ENCODE results near the gene CCDC57. TPM values are rescaled to one million over a fixed set of nuclear protein-coding genes. Genes with fewer than 3 reads are reported as not detected.

Gene CCDC57
- total RNA-seq, 1 experiment from 2014 or later = 69.9 TPM

DNA sequence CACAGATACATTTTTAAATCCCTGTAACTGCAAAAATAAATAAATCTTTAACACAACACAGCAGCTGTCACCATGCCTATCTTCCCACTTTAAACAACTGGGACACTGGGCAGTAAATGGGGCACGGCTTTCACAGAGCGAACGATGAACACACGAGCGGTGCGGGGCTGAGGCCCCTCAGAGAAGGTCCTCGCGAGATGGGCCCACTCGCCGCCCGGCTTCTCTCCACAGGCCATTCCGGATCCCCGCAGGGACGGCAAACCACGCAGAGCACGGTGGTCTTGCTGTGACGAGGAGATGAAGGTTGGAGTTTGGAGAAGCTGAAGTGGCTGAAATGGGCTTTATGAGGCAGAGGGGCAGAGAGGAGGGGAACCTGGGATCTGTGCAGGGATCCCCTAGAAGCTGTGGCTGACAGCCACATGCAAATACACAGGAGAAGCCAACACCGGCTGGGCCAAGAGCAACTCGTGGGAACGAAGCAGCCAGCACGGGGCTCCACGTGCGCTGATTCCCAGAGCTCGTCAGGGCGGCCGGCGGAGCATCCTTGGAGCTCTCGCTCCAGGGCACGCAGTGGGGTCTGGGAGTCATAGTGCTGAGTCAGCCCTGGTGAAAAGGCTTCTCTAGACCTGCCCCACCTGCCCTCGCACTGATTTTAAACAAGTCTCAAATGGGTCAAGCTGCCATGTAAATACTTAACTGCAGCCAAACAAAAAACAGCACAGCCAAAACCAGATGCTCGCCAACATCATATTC is 31.7 kb downstream of the CCDC57 start:
- BruUV-seq (replicated peaks) = no TSS peak
- H3K27me3 Mint-ChIP-seq (ENCODE audit: unreplicated experiment) = no peaks in the 10 kb centered on the region
- H3K4me1 Mint-ChIP-seq (ENCODE audit: low read depth, unreplicated experiment) = no peaks in the 10 kb centered on the region
- no peak overlapping the region for H3K4me3 Mint-ChIP-seq (ENCODE audit: low read depth, unreplicated experiment)
- intact Hi-C loops (cut with micrococcal nuclease; ENCODE audit: unreplicated experiment) = no loop called here
- H3K27ac Mint-ChIP-seq (ENCODE audit: unreplicated experiment) = no peak overlapping the region
- H3K36me3 Mint-ChIP-seq (ENCODE audit: insufficient read depth, unreplicated experiment) = peaks cover 27% of the 10 kb centered on the region
- no peaks in the 10 kb centered on the region for H3K9me3 Mint-ChIP-seq (ENCODE audit: low read depth, unreplicated experiment)
- CTCF ChIA-PET = interaction anchor here (0.5 kb wide), 1 partner anchor 206 kb away, joined by 6 read pairs; no protein-coding TSS in a partner anchor
- DNase-seq = no peak
- TF ChIP-seq CTCF (IDR thresholded peaks at IDR 0.05; ENCODE audit: unreplicated experiment) = no peak

- H3K27ac Mint-ChIP-seq (ENCODE audit: unreplicated experiment) = no peak overlapping the region
Observed at GRCh38 chr17:82179946-82180475, 32.6 kb downstream of the CCDC57 start.

GRCh38 chr17:82179412-82179811 is 33.2 kb downstream of the CCDC57 start:
- Mint-ChIP-seq H3K4me1 (ENCODE audit: low read depth, unreplicated experiment) (no peaks in the 10 kb centered on the region), H3K27me3 (ENCODE audit: unreplicated experiment) (no peaks in the 10 kb centered on the region), H3K27ac (ENCODE audit: unreplicated experiment) (no peak overlapping the region), H3K9me3 (ENCODE audit: low read depth, unreplicated experiment) (no peaks in the 10 kb centered on the region), H3K4me3 (ENCODE audit: low read depth, unreplicated experiment) (no peak overlapping the region), H3K36me3 (ENCODE audit: insufficient read depth, unreplicated experiment) (peaks cover 24% of the 10 kb centered on the region)
- TF ChIP-seq CTCF (IDR thresholded peaks at IDR 0.05; ENCODE audit: unreplicated experiment) = no peak
- CTCF ChIA-PET = interaction anchor here (0.7 kb wide), 1 partner anchor 143 kb away, joined by 5 read pairs; no protein-coding TSS in a partner anchor
- intact Hi-C loops (cut with micrococcal nuclease; ENCODE audit: unreplicated experiment) = no loop called here
- BruUV-seq (replicated peaks) = no TSS peak
- DNase-seq = no peak

More at GRCh38 chr17:82179946-82180475, 32.6 kb downstream of the CCDC57 start:
- Mint-ChIP-seq H3K9me3 (ENCODE audit: low read depth, unreplicated experiment) (no peaks in the 10 kb centered on the region), H3K4me1 (ENCODE audit: low read depth, unreplicated experiment) (no peaks in the 10 kb centered on the region), H3K36me3 (ENCODE audit: insufficient read depth, unreplicated experiment) (peaks cover 23% of the 10 kb centered on the region), H3K4me3 (ENCODE audit: low read depth, unreplicated experiment) (no peak overlapping the region), H3K27me3 (ENCODE audit: unreplicated experiment) (no peaks in the 10 kb centered on the region)
- CTCF ChIA-PET = no interaction called here
- no peak for DNase-seq
- no TSS peak for BruUV-seq (replicated peaks)
- intact Hi-C loops (cut with micrococcal nuclease; ENCODE audit: unreplicated experiment) = no loop called here
- TF ChIP-seq CTCF (IDR thresholded peaks at IDR 0.05; ENCODE audit: unreplicated experiment) = no peak

DNA sequence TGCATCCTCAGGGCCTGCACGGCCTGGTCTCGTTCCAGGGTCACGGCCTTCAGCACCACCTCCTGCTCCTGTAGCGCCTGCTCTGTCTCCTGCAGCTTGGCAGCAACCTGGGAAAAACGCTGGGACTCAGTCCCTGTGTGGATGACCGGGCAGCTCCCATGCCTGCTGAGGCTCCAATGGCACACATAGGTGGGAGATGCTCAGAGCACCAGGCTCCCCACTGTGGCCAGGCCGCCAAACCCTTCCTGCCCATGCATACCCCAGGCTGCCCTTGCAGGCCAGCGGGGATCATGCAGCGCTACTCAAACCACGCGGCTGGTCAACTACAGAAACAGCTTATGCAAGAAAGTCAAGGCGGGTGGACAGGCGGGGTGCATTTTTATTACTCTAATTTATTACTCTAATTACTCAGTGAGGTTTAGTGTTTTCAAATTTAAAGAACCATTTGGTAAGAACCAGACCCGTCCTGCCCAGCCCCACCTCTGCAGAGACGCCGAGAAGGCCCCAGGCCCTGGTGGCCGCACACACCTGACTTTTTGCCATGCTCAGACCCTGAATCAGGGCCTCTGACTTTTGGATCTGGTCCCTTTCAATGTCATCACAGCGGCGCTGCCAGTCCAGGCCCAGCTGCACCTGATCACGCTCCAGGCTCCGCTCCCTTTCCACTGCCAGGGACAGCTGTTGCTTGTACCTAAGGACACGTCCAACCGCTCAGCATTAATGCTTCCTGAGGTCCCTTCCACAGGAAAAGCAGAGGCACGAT is 34.0 kb downstream of the CCDC57 start:
- no TSS peak for BruUV-seq (replicated peaks)
- Mint-ChIP-seq H3K4me3 (ENCODE audit: low read depth, unreplicated experiment) (no peak overlapping the region), H3K27me3 (ENCODE audit: unreplicated experiment) (no peaks in the 10 kb centered on the region), H3K9me3 (ENCODE audit: low read depth, unreplicated experiment) (no peaks in the 10 kb centered on the region), H3K4me1 (ENCODE audit: low read depth, unreplicated experiment) (no peaks in the 10 kb centered on the region), H3K27ac (ENCODE audit: unreplicated experiment) (no peak overlapping the region), H3K36me3 (ENCODE audit: insufficient read depth, unreplicated experiment) (peaks cover 19% of the 10 kb centered on the region)
- intact Hi-C loops (cut with micrococcal nuclease; ENCODE audit: unreplicated experiment) = no loop called here
- CTCF ChIA-PET = interaction anchor here (0.7 kb wide), 1 partner anchor 144 kb away, joined by 5 read pairs; no protein-coding TSS in a partner anchor
- no peak for DNase-seq
- no peak for TF ChIP-seq CTCF (IDR thresholded peaks at IDR 0.05; ENCODE audit: unreplicated experiment)

Measured in Calu3 (cell line).